ENCODE results near the gene PABPN1.
A peak's percentile ranks its signal among the peaks of the same experiment; 100 is the strongest.
"Not testable (repeated sequence)": the region's sequence is repeated elsewhere in the genome, so short reads cannot be mapped to it uniquely, and the experiment has no call there.

The PABPN1 gene

DNA sequence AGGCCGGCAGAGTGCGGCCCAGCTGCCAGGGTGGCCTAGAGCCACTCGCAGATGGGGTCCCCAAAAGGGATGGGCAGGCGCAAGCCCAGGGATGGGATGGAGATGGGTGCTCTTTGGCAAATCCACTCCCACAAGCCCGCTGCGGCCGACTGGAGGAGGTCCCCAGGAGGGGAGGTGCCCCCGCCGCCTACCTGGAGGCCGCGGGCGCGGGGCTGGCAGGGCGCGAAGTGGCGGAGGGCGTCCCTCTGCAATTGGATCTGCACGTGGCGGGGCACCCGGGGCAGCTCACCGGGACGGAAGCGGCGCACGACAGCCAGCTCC, 19.3 kb upstream of the PABPN1 start:
- DNase-seq: peak in 1 of 2 experiments; percentile 47

DNA sequence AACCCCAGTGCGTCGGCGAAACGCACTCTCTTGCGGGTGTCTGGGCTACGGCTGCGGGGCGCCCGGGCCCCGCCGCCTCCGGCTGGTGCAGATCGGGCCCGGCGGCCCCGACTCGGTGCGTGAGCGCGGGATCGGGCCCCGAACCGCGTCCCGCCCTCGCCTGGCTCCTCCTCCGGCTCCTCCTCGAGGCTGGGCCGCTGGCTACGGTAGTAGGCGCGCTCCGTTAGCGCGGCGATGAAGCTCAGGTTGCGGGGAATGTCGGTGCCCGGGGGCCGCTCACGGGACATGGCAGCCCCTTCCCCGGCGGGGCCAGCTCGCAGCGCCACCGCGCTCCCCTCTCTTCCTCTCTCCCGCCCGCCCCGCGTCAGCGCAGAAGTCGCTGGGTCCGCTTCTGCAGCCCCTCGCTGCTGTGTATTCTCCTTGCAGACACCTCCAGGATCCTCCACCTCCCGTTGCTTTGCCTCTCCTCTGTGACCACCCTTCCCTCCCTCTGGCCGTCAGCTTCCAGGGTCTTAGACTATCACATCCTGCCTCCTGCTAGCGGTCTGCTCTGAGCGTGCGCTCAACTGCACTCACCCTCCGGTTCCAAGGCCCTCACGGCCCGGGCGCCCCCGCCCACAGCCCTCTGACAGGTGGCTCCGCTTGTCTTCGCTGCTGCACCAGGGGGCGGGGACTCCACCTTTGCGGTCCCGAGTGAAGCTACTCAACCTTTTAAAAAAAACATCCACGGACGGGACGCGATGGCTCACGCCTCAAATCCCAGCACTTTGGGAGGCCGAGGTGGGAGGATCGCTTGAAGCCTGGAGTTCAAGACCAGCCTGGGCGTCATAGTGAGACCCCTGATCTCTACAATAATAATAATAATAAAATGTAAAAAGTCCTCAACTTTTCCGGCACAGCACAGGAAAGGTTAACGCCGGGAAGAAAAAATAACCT, 18.7 kb upstream of the PABPN1 start, which contains the start of gene PPP1R3E:
TSS of gene PPP1R3E (minus strand) at position 570 of the 936 bp plus-strand sequence. CDS start at position 287, 283 bp downstream.
- DNase-seq: peak; percentile 86 to 87

- no peak for DNase-seq
Measured at GRCh38 chr14:23306412-23307145, 14.7 kb upstream of the PABPN1 start, which contains the start of gene BCL2L2. TSS of gene BCL2L2 (plus strand) at chr14:23306833. CDS start at chr14:23307768, 935 bp downstream.

- no peak for DNase-seq
Measured at GRCh38 chr14:23307146-23307530, 14.1 kb upstream of the PABPN1 start.

GRCh38 chr14:23307687-23308644, 13.3 kb upstream of the PABPN1 start:
- DNase-seq: no peak

DNA sequence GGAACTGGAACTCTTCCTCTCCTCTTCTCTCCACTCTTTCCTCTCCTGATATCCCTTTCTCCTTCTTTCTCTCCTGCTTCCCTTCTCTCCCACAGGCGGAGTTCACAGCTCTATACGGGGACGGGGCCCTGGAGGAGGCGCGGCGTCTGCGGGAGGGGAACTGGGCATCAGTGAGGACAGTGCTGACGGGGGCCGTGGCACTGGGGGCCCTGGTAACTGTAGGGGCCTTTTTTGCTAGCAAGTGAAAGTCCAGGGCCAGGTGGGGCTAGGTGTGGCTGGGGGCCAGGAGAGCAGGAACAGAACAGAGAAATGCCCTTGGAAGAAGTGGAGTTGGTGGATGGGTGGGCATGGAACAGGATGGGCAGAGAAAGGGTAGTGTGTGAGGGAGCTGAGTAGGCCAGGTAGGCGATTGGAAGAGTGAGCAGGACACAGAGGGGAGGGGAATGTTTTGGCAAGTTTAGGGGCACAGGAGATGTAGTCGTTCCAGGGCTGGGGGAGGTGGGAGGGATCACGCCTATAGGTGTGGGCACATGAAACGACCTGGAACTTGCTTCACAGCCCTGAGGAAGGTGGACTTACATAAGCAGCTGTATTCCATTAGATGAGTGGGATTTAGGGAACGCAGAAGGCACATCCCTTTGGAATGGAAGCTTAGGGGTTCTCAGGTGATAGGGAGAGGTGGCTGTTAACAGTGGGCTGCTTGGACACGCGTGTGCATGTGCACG, 12.4 kb upstream of the PABPN1 start:
- no peak for DNase-seq

- DNase-seq: no peak
Measured at GRCh38 chr14:23310546-23310945, 10.7 kb upstream of the PABPN1 start.

GRCh38 chr14:23316300-23316699, 5.0 kb upstream of the PABPN1 start:
- no peak for DNase-seq

DNA sequence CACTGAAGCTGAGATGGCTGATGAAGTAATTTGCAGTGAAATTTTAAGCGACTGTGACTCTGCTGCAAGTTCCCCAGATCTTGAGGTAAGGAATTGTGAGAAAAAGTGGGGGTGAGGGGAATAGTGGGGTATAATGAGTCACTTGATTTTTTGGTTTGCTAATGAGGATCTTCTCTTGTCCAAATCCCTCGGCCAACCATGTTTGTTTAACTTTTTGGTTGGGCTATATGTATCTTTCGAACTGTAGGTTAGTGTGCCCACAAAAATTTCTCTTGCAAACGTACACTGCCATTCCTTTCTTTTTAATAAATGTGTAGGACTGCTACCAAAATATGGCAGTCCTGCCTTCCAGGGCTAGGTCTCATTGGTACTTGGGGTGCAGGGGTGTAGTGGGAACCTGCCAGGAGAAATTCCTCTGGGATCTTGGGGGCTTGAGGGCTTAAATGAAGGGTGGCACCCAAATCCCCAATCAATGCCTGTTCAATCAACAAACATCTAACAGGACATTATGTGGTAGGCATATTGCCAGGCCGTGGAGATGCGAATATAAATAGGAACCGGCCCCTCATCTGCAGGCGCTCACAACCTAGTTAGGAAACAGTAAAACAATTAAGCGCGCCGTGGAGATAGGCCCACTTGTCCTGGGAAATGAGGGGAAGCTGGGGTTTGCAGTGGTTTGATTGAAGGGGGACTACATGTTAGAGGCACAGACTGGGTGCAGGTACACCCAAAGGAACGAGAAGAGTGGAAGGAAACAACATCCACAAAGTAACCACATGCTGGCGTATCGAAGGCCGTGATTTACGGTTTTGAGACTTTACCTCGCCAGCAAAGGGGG, 1.3 kb upstream of the PABPN1 start:
- no peak for DNase-seq

DNA sequence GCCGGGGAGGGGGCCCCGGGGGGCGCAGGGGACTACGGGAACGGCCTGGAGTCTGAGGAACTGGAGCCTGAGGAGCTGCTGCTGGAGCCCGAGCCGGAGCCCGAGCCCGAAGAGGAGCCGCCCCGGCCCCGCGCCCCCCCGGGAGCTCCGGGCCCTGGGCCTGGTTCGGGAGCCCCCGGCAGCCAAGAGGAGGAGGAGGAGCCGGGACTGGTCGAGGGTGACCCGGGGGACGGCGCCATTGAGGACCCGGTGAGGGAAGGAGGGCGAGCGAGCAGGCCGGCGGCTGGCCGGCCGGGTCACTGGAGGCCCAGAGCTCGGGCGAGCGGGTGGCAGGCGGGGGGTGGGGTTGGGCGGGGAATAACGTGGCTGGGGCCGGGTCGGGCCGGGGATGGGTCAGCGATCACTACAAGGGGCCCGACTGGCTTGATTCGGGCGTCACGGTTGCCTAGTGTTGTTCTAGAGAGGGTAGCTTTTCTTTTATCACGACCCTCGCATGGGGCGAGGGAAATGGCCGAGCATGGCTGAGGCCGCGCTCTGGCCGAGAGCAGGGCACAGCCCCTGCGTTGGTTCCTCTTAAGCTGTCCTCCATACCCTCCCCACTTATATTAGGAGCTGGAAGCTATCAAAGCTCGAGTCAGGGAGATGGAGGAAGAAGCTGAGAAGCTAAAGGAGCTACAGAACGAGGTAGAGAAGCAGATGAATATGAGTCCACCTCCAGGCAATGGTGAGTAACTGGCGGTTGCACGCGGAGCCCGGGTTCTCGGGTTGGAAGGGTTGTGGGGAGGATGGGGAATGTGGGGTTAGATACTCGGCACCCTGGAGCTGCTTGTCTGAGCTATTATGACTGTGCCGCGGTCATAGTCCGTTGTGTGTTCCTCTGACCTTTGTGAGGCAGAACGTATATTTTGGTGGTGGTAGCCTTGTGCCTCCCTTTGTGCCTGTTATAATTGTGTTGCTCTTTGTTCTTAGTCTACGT, 603 bp downstream of the PABPN1 start:
- peak; percentile 47 to 53 for DNase-seq

DNA sequence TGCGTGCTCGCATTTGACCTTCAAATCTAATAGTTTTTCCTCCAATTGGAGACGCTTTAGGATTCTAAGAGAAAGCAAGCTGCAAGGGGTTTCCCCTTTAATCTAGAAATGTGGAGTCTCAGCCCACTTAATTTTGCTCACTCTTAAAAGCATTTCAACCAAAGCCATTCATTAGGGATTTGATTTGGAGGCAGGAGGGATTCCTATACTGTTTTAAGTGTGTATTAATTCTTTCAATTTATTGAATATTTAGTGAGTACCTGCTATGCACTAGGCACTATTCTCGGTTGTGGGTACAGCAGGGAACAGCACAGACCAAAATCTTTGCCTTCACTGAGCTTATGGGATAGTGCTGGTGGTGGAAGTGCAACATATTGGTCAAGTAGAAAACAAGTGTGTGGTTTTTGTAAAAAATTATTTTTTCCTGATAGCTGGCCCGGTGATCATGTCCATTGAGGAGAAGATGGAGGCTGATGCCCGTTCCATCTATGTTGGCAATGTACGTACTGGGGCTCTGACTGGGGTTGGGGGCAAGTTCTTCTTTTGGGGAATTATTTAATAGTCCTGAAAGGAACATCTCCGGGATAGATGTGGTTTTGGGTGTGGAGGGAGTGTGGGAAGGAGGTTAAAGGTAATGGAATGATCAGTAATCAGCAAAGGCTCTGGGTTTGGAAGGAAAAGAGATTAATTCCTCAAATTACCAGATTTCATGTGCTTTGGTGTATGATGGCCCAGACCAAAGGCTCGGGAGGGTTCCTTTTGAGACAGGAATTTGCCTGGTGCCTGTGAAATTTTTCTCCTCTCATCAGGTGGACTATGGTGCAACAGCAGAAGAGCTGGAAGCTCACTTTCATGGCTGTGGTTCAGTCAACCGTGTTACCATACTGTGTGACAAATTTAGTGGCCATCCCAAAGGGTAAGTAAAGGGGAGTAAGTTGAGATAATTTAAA, 1.6 kb downstream of the PABPN1 start:
- no peak for DNase-seq

DNA sequence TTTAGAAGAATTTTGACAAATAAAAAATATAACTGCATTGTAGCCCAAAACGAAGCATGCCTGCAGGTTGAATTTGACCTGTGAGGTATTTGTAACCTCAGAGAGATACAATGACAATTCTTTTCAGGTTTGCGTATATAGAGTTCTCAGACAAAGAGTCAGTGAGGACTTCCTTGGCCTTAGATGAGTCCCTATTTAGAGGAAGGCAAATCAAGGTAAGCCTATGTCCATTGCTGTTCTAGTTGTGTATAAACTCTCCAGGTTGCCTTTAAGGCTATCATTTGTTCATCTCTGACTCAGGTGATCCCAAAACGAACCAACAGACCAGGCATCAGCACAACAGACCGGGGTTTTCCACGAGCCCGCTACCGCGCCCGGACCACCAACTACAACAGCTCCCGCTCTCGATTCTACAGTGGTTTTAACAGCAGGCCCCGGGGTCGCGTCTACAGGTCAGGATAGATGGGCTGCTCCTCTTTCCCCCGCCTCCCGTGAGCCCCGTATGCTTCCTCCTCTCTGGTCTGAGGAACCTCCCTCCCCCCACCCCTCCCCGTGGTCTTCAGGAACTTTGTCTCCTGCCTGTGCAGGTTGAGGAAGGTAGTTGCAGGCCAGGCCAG, 2.7 kb downstream of the PABPN1 start:
- DNase-seq: no peak

DNA sequence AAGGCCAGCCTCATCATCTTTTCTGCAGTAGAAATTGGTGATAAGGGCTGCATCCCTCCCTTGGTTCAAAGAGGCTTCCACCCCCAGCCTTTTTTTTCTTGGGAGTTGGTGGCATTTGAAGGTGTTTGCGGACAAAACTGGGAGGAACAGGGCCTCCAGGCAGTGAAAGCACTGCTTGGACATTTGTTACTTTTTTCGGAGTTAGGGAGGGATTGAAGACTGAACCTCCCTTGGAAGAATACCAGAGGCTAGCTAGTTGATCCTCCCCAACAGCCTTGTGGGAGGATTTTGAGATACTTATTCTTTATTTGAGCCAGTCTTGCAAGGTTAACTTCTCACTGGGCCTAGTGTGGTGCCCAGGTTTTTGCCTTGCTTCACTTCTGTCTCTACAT, 3.2 kb downstream of the PABPN1 start:
- DNase-seq: no peak

DNA sequence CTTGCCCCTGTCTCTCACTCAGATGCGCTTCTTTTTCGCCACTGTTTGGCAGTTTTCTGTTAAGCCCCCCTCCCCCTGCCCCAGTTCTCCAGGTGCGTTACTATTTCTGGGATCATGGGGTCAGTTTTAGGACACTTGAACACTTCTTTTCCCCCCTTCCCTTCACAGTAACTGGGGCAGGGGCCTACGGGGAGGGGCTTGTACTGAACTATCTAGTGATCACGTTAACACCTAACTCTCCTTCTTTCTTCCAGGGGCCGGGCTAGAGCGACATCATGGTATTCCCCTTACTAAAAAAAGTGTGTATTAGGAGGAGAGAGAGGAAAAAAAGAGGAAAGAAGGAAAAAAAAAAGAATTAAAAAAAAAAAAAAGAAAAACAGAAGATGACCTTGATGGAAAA, 3.7 kb downstream of the PABPN1 start:
- no peak for DNase-seq

GRCh38 chr14:23325746-23326145, 4.5 kb downstream of the PABPN1 start:
- DNase-seq: not testable (repeated sequence)

DNA sequence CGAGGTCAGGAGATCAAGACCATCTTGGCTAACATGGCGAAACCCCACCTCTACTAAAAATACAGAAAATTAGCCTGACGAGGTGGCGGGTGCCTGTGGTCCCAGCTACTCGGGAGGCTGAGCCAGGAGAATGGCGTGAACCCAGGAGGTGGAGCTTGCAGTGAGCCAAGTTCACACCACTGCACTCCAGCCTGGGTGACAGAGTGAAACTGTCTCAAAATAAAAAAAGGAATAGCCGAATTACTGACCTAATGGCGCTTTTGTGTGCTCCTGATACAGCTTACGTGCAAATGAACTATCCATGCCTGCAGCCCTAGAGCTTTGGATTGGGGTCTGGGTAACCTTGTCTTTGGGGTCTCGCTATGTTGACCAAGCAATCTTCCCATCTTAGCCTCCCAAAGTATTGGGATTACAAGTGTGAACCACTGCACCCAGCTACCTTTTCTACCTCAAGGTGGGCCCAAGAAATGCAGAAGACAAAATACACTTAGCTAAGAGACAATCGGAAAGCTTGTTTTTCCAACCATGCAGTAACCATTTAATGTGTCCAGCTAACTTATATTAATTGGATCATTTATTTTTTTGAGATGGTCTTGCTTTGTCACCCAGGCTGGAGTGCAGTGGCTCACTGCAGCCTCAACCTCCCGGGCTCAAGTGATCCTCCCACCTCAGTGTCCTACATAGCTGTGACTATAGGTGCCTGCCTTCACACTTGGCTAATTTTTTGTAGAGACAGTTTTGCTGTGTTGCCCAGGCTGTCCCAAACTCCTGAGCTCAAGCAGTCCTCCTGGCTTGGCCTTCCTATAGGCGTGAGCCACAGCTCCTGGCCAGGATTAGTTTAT, 5.5 kb downstream of the PABPN1 start:
- DNase-seq: no peak
